TTC549 (cell line): ENCODE results near the gene HDAC9.

Source experiments
- FAIRE-seq: peaks from 2 replicates; lab custom pipeline; 2012; peaks lifted over from hg19 to GRCh38; lab: Jason Lieb, UNC

Gene HDAC9

GRCh38 chr7:18788026-18788425 is 292.5 kb downstream of the HDAC9 start:
- no peak for FAIRE-seq

- FAIRE-seq = no peak
Observed at GRCh38 chr7:18792871-18793595, 297.5 kb downstream of the HDAC9 start.

GRCh38 chr7:18796216-18796615 is 300.7 kb downstream of the HDAC9 start:
- FAIRE-seq = no peak

GRCh38 chr7:18798088-18798906 is 302.7 kb downstream of the HDAC9 start:
- FAIRE-seq = no peak

- FAIRE-seq = no peak
Observed at GRCh38 chr7:18799899-18800298, 304.4 kb downstream of the HDAC9 start.

GRCh38 chr7:18803923-18804322 is 308.4 kb downstream of the HDAC9 start:
- FAIRE-seq = no peak

- no peak for FAIRE-seq
Observed at GRCh38 chr7:18806177-18806576, 310.6 kb downstream of the HDAC9 start.

- FAIRE-seq = no peak
Observed at GRCh38 chr7:18808026-18808425, 312.5 kb downstream of the HDAC9 start.

GRCh38 chr7:18815261-18815960 is 319.9 kb downstream of the HDAC9 start:
- no peak for FAIRE-seq

- FAIRE-seq = no peak
Observed at GRCh38 chr7:18820981-18821380, 325.4 kb downstream of the HDAC9 start.

GRCh38 chr7:18821554-18821953 is 326.0 kb downstream of the HDAC9 start:
- FAIRE-seq = no peak

- no peak for FAIRE-seq
Observed at GRCh38 chr7:18824157-18824556, 328.6 kb downstream of the HDAC9 start.

- no peak for FAIRE-seq
Observed at GRCh38 chr7:18828260-18828993, 332.9 kb downstream of the HDAC9 start.

GRCh38 chr7:18828994-18829857 is 333.7 kb downstream of the HDAC9 start:
- FAIRE-seq = no peak

- no peak for FAIRE-seq
Observed at GRCh38 chr7:18829858-18830285, 334.3 kb downstream of the HDAC9 start.

- no peak for FAIRE-seq
Observed at GRCh38 chr7:18831419-18831818, 335.9 kb downstream of the HDAC9 start.

- no peak for FAIRE-seq
Observed at GRCh38 chr7:18831943-18832342, 336.4 kb downstream of the HDAC9 start.

GRCh38 chr7:18834577-18834976 is 339.0 kb downstream of the HDAC9 start:
- FAIRE-seq = no peak

- no peak for FAIRE-seq
Observed at GRCh38 chr7:18835001-18835690, 339.6 kb downstream of the HDAC9 start.

- no peak for FAIRE-seq
Observed at GRCh38 chr7:18843979-18844378, 348.4 kb downstream of the HDAC9 start.

GRCh38 chr7:18844735-18845134 is 349.2 kb downstream of the HDAC9 start:
- no peak for FAIRE-seq
